Activated CD8-positive, alpha-beta T cell treated with anti-CD3 and anti-CD28 coated beads, Interleukin-2, amount 10 ng/mL, durations not matched to agents 7 days and 5 days (primary cell): ENCODE data around the gene COPS4. TPM values are rescaled to one million over a fixed set of nuclear protein-coding genes. Genes with fewer than 3 reads are reported as not detected.
"Not testable (repeated sequence)": the region's sequence is repeated elsewhere in the genome, so short reads cannot be mapped to it uniquely, and the experiment has no call there.

Experiments
- ATAC-seq: fragments of 150-1000 bp; cut with Tn5 transposase; one replicate; pipeline ENCODE4 v1.10.0; 2021; ENCODE audit warnings: moderate library complexity
- CTCF ChIA-PET: fragments of 350-600 bp; sonication (Branson Sonifier 250); formaldehyde crosslinking; loops from one replicate; lab custom pipeline; 2021; ENCODE audit warnings: antibody characterized with exemption; lab: Charles Lee
- POLR2A ChIA-PET: fragments of 350-600 bp; sonication (Branson Sonifier 250); formaldehyde crosslinking; loops from one replicate; lab custom pipeline; 2021; ENCODE audit warnings: antibody characterized with exemption; lab: Charles Lee
- DNase-seq: peaks from one replicate; pipeline ENCODE4 v3.0.0-alpha.2; 2020
- H3K27ac Mint-ChIP-seq: one replicate; pipeline ENCODE4 v1.8.0; 2021; ENCODE audit warnings: mild to moderate bottlenecking, mixed read lengths
- H3K27me3 Mint-ChIP-seq: one replicate; pipeline ENCODE4 v1.8.0; 2021; ENCODE audit warnings: low read depth, mixed read lengths
- H3K36me3 Mint-ChIP-seq: one replicate; pipeline ENCODE4 v1.8.0; 2021; ENCODE audit warnings: low read depth, mixed read lengths
- H3K4me1 Mint-ChIP-seq: one replicate; pipeline ENCODE4 v1.8.0; 2021; ENCODE audit warnings: low read depth, mixed read lengths
- H3K4me3 Mint-ChIP-seq: one replicate; pipeline ENCODE4 v1.8.0; 2021; ENCODE audit warnings: mild to moderate bottlenecking, mixed read lengths
- H3K9me3 Mint-ChIP-seq: one replicate; pipeline ENCODE4 v1.8.0; 2022; ENCODE audit warnings: mixed read lengths; ENCODE audit not compliant: insufficient read depth
- total RNA-seq, 2 experiments: library from RNA; stranded (reverse); gene quantifications; one replicate each; pipeline ENCODE4 v1.2.3, GENCODE V29; 2021

COPS4 gene
- total RNA-seq, 2 experiments from 2014 or later = 33.7 to 34.6 TPM

DNA sequence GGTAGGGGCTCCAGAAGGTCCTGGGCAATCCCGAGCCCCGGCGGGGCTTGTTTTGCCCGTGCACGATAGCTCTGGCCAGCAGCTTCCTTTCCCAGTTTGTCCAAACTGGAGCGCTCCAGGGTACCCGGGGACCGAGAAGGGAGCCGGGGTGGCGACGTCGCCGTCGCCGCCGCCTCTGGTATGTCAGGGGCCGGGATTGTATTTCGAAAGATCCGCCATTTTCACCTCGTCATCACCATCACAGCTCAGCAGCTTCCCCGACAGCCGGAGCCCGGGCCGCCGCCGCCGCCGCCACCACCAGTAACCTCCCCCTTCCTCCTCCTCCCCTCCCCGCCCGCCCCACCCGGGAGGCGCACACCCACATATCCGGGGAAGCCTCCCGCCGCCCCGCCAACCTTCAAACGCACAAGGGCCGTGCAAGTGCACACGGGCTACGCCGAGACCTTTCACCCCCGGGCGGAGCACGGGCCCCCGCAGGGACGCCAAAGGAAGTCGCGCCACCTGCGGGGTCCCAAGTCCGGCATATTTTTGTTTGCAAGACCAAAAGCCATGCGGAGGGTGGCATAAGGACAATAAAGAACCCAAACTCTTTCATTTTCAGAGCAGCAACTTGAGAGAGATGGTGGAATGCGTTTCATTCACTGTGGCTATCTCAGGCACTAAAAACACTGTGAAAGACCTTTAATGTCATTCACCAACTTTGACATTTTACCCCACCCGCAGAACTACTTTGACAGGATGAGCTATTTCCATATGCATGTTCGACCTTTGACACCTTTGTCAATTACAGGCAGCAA lies 24.3 kb upstream of the COPS4 start, which contains the start of gene LIN54:
TSS of gene LIN54 (minus strand) at position 302 of the 797 bp plus-strand sequence. CDS start 25,979 bp downstream, outside the sequence.
- Mint-ChIP-seq H3K36me3 (peaks cover 31% of the 10 kb centered on the region), H3K4me1 (peaks cover 40% of the 10 kb centered on the region), H3K4me3 (peak within 1 kb of the TSS; percentile 91), H3K9me3 (no peaks in the 10 kb centered on the region), H3K27ac (peak within 1 kb of the TSS; percentile 92), H3K27me3 (no peaks in the 10 kb centered on the region)
- peak; percentile 61 for ATAC-seq
- POLR2A ChIA-PET = interaction anchor here (0.6 to 4.0 kb wide), 11 partner anchors 21 to 638 kb away, joined by 3 to 63 read pairs (median 4); partner anchors contain the start of genes COPS4, COQ2 and THAP9
- DNase-seq = peak; percentile 94
- CTCF ChIA-PET = interaction anchor here (0.7 to 3.9 kb wide), 13 partner anchors 10 to 582 kb away, joined by 3 to 34 read pairs (median 5); partner anchors contain the start of genes COPS4, COQ2 and THAP9

DNA sequence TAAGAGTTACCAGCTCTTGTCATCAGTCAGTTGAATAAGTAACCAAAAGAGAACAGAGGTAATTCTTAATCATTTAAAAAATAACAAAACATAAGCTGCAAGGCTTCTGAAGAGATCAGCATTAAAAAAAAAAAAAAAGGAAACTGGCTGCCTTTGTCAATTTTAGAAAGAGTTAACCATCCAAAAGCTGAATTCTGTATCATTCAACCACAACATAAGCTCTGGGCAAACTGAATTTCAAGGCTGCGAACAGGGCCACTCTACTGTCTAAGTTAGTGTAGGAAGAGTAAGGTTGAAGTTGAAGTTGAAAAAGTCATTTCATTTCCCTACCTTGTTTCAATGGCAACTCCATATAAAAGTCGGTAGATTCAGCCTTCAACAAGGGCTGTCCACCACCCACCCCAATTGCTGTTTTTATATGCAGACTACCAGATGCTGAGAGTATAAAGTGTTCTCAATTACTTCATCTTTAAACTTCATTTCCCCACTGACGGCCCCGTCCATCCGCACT lies 23.2 kb upstream of the COPS4 start:
- DNase-seq (no peak), ATAC-seq (no peak)
- CTCF ChIA-PET = interaction anchor here (0.7 to 3.9 kb wide), 13 partner anchors 11 to 583 kb away, joined by 3 to 34 read pairs (median 5); partner anchors contain the start of genes COPS4, COQ2 and THAP9
- H3K36me3 Mint-ChIP-seq = peaks cover 25% of the 10 kb centered on the region
- H3K27ac Mint-ChIP-seq = peak overlapping the region; percentile 92
- POLR2A ChIA-PET = interaction anchor here (0.7 to 4.0 kb wide), 13 partner anchors 22 to 639 kb away, joined by 3 to 63 read pairs (median 6); partner anchors contain the start of genes COPS4, COQ2 and THAP9
- no peaks in the 10 kb centered on the region for H3K27me3 Mint-ChIP-seq
- peak overlapping the region; percentile 91 for H3K4me3 Mint-ChIP-seq
- H3K9me3 Mint-ChIP-seq = no peaks in the 10 kb centered on the region
- H3K4me1 Mint-ChIP-seq = peaks cover 36% of the 10 kb centered on the region

DNA sequence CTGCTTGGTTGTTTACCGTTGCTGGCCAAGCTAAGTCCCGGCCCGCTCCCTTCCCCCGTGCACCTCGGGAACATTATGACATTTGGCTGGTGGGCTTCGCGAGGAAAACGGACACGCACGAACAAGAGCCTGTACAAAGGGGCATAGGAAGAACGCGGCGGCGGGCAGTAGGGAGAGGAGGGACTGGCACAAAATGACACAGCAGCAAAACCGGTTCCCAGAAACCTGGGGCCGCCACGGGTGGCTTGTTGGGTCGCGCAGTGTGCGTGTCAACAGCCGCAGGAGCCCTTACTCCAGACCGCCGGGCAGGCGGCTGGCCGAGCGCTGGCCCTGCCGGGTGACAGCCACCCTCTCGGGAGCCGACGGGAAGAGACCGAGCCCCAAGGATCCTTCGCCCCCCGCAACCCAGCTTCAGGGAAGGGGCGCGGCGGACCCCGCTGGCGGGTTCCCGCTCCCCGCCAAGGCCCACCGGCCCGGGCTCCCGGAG lies 22.7 kb upstream of the COPS4 start:
- peak; percentile 55 for DNase-seq
- H3K27me3 Mint-ChIP-seq = no peaks in the 10 kb centered on the region
- peak overlapping the region; percentile 92 for H3K27ac Mint-ChIP-seq
- H3K9me3 Mint-ChIP-seq = no peaks in the 10 kb centered on the region
- ChIA-PET POLR2A (interaction anchor here (0.7 to 4.0 kb wide), 11 partner anchors 22 to 272 kb away, joined by 3 to 63 read pairs (median 7); partner anchors contain the start of genes COPS4, COQ2 and THAP9), CTCF (interaction anchor here (1.1 to 3.9 kb wide), 8 partner anchors 12 to 583 kb away, joined by 3 to 34 read pairs (median 6); partner anchors contain the start of genes COPS4, COQ2 and THAP9)
- peak overlapping the region; percentile 91 for H3K4me3 Mint-ChIP-seq
- peaks cover 24% of the 10 kb centered on the region for H3K36me3 Mint-ChIP-seq
- H3K4me1 Mint-ChIP-seq = peaks cover 36% of the 10 kb centered on the region
- peak; percentile 6 for ATAC-seq

DNA sequence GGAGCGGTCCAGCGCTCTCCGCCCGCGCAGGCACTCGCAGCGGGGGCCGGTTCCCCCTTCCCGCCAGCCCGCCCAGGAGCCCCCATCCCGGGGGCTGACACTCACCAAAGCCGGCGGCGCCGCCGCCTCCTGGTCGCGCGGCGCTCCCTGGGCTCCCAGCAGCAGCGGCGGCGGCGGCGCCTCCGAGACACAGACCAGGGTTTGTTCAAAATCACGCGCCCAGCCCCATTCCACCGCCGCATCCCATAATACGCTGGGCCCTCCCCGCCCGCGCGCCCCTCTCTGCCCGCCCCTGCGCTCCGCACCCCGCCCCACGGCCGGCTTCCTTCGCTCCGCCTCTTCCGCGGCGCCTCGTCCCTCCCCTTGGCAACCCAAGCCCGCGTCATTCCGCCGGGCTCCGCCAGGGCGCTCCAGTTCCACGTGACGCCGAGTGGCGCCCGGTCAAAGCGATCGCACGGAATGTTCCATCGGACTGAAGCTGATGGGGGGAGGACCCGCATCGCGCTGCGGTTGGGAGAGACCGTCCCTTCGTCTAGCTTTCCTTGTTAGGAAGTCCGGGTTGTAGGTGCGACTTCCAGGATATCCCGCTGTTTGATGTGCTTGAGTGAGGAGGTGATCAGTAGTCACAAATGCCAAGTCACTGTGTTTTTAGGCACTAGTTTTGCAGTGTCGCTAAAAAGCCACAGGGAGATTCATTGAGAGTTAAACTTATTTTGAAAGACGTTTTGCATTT lies 22.1 kb upstream of the COPS4 start:
- ChIA-PET CTCF (interaction anchor here (1.3 to 3.9 kb wide), 4 partner anchors 13 to 268 kb away, joined by 4 to 34 read pairs (median 12); partner anchors contain the start of genes COPS4 and THAP9), POLR2A (interaction anchor here (0.5 to 4.0 kb wide), 10 partner anchors 21 to 272 kb away, joined by 3 to 63 read pairs (median 6); partner anchors contain the start of genes COPS4 and COQ2)
- peak; percentile 81 for ATAC-seq
- no peaks in the 10 kb centered on the region for H3K27me3 Mint-ChIP-seq
- H3K4me1 Mint-ChIP-seq = peaks cover 30% of the 10 kb centered on the region
- H3K4me3 Mint-ChIP-seq = peak overlapping the region; percentile 80
- H3K36me3 Mint-ChIP-seq = peaks cover 23% of the 10 kb centered on the region
- peak overlapping the region; percentile 89 for H3K27ac Mint-ChIP-seq
- DNase-seq = peak; percentile 97
- no peaks in the 10 kb centered on the region for H3K9me3 Mint-ChIP-seq

DNA sequence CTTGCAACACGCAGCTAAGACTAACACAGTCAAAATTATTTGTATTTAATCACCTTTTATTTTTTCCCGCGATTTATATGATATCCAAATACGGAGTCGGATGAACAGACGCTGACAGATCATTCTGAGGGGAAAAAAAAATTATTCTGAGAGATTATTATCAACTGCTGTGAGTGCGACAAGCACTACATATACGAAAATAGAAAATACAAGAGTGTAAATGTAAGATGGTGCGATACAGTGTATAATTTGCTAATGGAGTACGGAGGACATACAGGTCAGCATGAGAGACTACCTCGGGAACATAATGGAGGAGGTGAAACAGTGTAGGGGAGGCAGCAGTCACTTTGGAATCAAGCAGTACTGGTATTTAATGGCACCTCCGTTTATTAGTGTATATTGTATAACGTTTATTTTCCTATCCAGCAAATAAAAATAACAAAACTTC lies 21.5 kb upstream of the COPS4 start:
- Mint-ChIP-seq H3K27ac (peak overlapping the region; percentile 89), H3K36me3 (peaks cover 20% of the 10 kb centered on the region)

DNA sequence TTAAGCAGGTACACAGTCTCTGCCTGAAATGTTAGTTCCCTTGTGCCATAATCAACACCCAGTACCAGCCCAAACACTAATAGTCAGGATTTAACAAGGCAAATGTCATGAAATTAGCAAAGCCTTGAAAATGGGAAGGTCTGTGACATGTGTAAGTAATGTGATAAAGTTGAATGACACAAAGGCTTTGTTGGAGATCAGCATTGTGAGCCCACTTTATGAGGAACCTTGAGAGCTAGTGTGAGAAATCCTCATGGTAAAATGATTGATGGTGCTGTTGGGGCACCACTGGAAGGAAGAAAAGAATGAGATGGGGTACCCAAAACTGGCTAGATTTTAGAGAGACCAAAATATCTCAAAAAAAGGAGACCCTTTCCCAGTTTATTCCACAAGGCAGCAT lies 21.1 kb upstream of the COPS4 start:
- Mint-ChIP-seq H3K27me3 (no peaks in the 10 kb centered on the region), H3K36me3 (peaks cover 20% of the 10 kb centered on the region), H3K4me1 (peaks cover 24% of the 10 kb centered on the region), H3K4me3 (peak overlapping the region; percentile 80), H3K9me3 (no peaks in the 10 kb centered on the region), H3K27ac (peak overlapping the region; percentile 54)
- POLR2A ChIA-PET = interaction anchor here (1.2 to 4.0 kb wide), 2 partner anchors 20 to 124 kb away, joined by 5 to 63 read pairs; partner anchors contain the start of gene COPS4
- CTCF ChIA-PET = interaction anchor here (1.3 to 3.9 kb wide), 3 partner anchors 21 to 267 kb away, joined by 4 to 34 read pairs (median 20); partner anchors contain the start of genes COPS4 and THAP9
- ATAC-seq (no peak), DNase-seq (no peak)

More for the DNA sequence above, 21.5 kb upstream of the COPS4 start:
- no peak for DNase-seq
- no peak for ATAC-seq
- Mint-ChIP-seq H3K4me1 (peaks cover 26% of the 10 kb centered on the region), H3K4me3 (peak overlapping the region; percentile 80), H3K27me3 (no peaks in the 10 kb centered on the region), H3K9me3 (no peaks in the 10 kb centered on the region)
- POLR2A ChIA-PET = interaction anchor here (0.5 to 4.0 kb wide), 9 partner anchors 20 to 271 kb away, joined by 3 to 63 read pairs (median 7); partner anchors contain the start of genes COPS4 and COQ2
- CTCF ChIA-PET = interaction anchor here (1.3 to 3.9 kb wide), 3 partner anchors 22 to 267 kb away, joined by 4 to 34 read pairs (median 20); partner anchors contain the start of genes COPS4 and THAP9

DNA sequence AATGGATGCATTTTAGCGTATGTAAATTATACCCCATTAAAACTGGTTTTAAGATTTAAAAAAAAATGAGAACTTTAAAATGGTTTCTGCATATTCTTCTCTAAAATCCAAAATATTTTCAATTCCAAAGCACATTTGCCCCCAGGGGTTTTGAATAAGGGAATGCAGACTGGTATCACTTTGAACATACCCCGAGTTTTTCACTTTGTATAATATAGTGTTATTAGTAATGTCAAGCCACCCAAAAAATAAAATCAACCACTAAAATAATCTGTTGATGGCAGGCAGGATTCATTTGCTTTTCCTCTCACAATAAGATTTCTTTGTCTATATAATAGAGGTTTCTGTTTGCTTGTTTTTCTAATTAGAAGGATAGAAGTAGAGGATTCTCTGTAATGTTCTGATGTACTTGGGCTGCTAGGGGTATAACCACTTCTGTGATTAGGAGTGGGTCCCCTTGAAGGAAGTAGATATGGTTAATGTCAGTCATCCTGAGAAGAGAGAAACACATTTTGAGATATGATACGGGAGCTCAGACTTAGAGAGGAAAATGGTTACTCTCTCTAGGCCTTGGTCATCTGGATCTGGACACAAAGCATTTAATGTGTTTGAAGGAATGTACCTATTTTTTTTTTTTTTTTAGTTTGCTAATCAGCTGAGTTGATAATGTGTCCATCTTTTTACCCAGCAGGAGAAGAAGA lies 15.0 kb upstream of the COPS4 start:
- H3K4me3 Mint-ChIP-seq = no peak overlapping the region
- peaks cover 2% of the 10 kb centered on the region for H3K9me3 Mint-ChIP-seq
- peaks cover 11% of the 10 kb centered on the region for H3K4me1 Mint-ChIP-seq
- H3K36me3 Mint-ChIP-seq = peaks cover 2% of the 10 kb centered on the region
- H3K27me3 Mint-ChIP-seq = no peaks in the 10 kb centered on the region
- CTCF ChIA-PET = no interaction called here
- ATAC-seq = peak; percentile 57
- H3K27ac Mint-ChIP-seq = no peak overlapping the region
- POLR2A ChIA-PET = interaction anchor here (1.1 kb wide), 1 partner anchor 15 kb away, joined by 3 read pairs; the partner anchor contains the start of gene COPS4
- DNase-seq = no peak

DNA sequence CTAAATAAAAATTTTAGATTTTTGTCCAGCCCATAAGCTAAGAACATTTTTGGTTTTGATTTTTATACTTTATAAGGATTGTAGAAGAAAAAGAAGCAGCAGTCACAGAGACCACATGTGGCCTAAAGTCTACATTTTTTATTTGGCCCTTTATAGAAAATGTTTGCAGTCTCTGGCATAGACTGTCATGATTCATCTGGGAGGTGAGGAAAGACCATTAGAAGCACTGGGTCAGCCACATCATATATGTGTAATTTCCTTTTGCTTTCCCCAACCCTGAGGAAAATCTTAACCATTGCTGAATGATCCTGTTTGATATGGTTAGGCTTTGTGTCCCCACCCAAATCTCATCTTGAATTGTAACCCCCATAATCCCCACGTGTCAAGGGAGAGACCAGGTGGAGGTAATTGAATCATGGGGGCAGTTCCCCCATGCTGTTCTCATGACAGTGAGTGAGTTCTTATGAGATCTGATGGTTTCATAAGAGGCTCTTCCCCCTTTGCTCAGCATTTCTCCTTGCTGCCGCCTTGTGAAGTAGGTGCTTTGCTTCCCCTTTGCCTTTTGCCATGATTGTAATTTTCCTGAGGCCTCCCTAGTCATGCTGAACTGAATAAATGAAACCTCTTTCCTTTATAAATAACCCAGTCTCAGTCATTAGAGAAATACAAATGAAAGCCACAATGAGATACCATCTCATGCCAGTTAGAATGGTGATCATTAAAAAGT lies 12.1 kb upstream of the COPS4 start:
- H3K36me3 Mint-ChIP-seq = peaks cover 5% of the 10 kb centered on the region
- peaks cover 11% of the 10 kb centered on the region for H3K9me3 Mint-ChIP-seq
- H3K27ac Mint-ChIP-seq = no peak overlapping the region
- ATAC-seq (no peak), DNase-seq (no peak)
- ChIA-PET POLR2A (no interaction called here), CTCF (interaction anchor here (1.7 kb wide), 1 partner anchor 12 kb away, joined by 7 read pairs; the partner anchor contains the start of gene COPS4)
- no peaks in the 10 kb centered on the region for H3K27me3 Mint-ChIP-seq
- no peak overlapping the region for H3K4me3 Mint-ChIP-seq
- H3K4me1 Mint-ChIP-seq = peaks cover 10% of the 10 kb centered on the region

DNA sequence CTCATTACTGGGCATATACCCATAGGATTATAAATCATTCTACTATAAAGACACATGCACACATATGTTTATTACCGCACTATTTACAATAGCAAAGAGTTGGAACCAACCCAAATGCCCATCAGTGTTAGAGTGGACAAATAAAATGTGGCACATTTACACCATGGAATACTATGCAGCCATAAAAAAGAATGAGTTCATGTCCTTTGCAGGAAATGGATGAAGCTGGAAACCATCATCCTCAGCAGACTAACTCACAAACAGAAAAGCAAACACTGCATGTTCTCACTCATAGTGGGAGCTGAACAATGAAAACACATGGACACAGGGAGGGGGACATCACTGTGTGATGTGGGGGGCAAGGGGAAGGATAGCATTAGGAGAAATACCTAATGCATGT lies 11.4 kb upstream of the COPS4 start:
- Mint-ChIP-seq H3K4me1 (peaks cover 10% of the 10 kb centered on the region), H3K9me3 (peaks cover 11% of the 10 kb centered on the region)
- POLR2A ChIA-PET, DNase-seq, H3K27me3 Mint-ChIP-seq, CTCF ChIA-PET, H3K27ac Mint-ChIP-seq, H3K36me3 Mint-ChIP-seq, H3K4me3 Mint-ChIP-seq, ATAC-seq: not testable (repeated sequence)
